ENCODE measurements around the gene CES2.
"Not testable (repeated sequence)": the region's sequence is repeated elsewhere in the genome, so short reads cannot be mapped to it uniquely, and the experiment has no call there.

The CES2 gene

DNA sequence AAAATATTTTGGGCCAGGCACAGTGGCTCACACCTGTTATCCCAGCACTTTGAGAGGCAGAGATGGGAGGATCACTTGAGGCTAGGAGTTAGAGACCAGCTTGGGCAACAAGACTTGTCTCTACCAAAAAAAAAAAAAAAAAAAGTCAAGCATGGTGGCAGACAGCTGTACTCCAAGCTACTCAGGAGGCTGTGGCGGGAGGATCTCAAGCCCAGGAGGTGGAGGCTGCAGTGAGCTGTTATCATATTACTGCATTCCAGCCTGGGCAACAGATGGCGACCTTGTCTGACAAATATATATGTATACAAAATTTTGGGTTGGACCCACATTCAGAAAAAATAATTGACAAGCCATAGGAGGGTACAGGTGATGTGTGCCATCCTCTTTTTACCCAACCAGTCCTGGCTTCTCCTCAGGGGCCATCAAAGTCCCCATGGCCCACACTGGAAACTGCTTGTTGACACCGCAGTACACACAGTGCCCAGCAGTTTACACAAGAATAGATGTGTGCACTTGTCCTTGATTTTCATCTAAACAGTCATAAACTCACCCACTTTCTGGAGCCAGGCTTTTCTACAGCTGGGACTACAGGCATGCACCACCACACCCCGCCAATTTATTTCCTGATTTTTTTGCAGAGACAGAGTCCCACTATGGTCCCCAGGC, 1.7 kb downstream of the CES2 start:
- no peak for DNase-seq (ENCODE audit: low read depth)
- no peak for TF ChIP-seq CTCF (conservative IDR thresholded peaks at IDR 0.05; ENCODE audit: low read depth, low read length)
- no peak overlapping the region for H3K4me3 ChIP-seq (ENCODE audit: low read length)

GRCh38 chr16:66937725-66938337, 2.5 kb downstream of the CES2 start:
- no peak for DNase-seq (ENCODE audit: low read depth)
- no peak overlapping the region for H3K4me3 ChIP-seq (ENCODE audit: low read length)

GRCh38 chr16:66939366-66939765, 4.0 kb downstream of the CES2 start:
- DNase-seq (ENCODE audit: low read depth), result no peak
- TF ChIP-seq CTCF (conservative IDR thresholded peaks at IDR 0.05; ENCODE audit: low read depth, low read length), result no peak
- H3K4me3 ChIP-seq (ENCODE audit: low read length), result no peak overlapping the region

More at GRCh38 chr16:66937725-66938337, 2.5 kb downstream of the CES2 start:
- TF ChIP-seq CTCF (conservative IDR thresholded peaks at IDR 0.05; ENCODE audit: low read depth, low read length), result no peak

GRCh38 chr16:66940236-66940635, 4.9 kb downstream of the CES2 start:
- TF ChIP-seq CTCF (conservative IDR thresholded peaks at IDR 0.05; ENCODE audit: low read depth, low read length), result no peak
- no peak overlapping the region for H3K4me3 ChIP-seq (ENCODE audit: low read length)
- DNase-seq (ENCODE audit: low read depth), result no peak

- H3K4me3 ChIP-seq (ENCODE audit: low read length), result no peak overlapping the region
- DNase-seq (ENCODE audit: low read depth), result no peak
- TF ChIP-seq CTCF (conservative IDR thresholded peaks at IDR 0.05; ENCODE audit: low read depth, low read length), result no peak
Measured at GRCh38 chr16:66942981-66943380, 7.7 kb downstream of the CES2 start.

GRCh38 chr16:66943426-66944053, 8.2 kb downstream of the CES2 start:
- no peak overlapping the region for H3K4me3 ChIP-seq (ENCODE audit: low read length)
- TF ChIP-seq CTCF (conservative IDR thresholded peaks at IDR 0.05; ENCODE audit: low read depth, low read length), result no peak
- no peak for DNase-seq (ENCODE audit: low read depth)

- H3K4me3 ChIP-seq (ENCODE audit: low read length), result no peak overlapping the region
- DNase-seq (ENCODE audit: low read depth), result no peak
- TF ChIP-seq CTCF (conservative IDR thresholded peaks at IDR 0.05; ENCODE audit: low read depth, low read length), result no peak
Measured at GRCh38 chr16:66944054-66944441, 8.7 kb downstream of the CES2 start.

DNA sequence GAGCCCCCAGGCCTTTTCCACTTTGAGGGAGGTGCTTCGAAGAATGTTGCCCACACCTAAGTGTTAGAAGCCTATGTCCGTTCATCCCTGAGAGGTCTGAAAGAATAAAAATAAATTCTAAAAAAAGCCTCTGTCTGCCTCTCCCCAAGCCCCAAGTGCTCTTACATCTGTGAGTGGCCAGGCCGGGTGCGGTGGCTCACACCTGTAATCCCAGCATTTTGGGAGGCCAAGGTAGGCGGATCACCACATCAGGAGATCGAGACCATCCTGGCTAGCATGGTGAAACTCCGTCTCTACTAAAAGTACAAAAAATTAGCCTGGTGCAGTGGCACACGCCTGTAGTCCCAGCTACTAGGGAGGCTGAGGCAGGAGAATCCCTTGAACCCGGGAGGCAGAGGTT, 9.7 kb downstream of the CES2 start:
- not testable (repeated sequence) for H3K4me3 ChIP-seq (ENCODE audit: low read length); DNase-seq (ENCODE audit: low read depth)
